GM12892 (cell line): Measurements from ENCODE around the gene CFAP20DC.

ENCODE experiments used
- POLR2A ChIP-seq: IDR thresholded peaks from 2 replicates; pipeline ENCODE4 v1.6.1; 2011; ENCODE audit warnings: low read depth, low read length, control low read depth
- TAF1 ChIP-seq: IDR thresholded peaks from 2 replicates; pipeline ENCODE4 v1.6.1; 2011; ENCODE audit warnings: low read depth, mild to moderate bottlenecking, control low read depth, low read length, borderline replicate concordance

- TF ChIP-seq POLR2A (no peak), TAF1 (no peak)
Observed at GRCh38 chr3:58996730-58997129, 53.1 kb downstream of the CFAP20DC start.
